ENCODE measurements around the gene TMEFF2.

- TF ChIP-seq CTCF (tag by site-specific recombination; IDR thresholded peaks at IDR 0.05) (no peak), ZNF157 (tag by site-specific recombination; IDR thresholded peaks at IDR 0.05) (no peak), ZNF202 (tag by site-specific recombination; IDR thresholded peaks at IDR 0.05; ENCODE audit: borderline replicate concordance) (no peak), ZFP41 (tag by site-specific recombination; IDR thresholded peaks at IDR 0.05; ENCODE audit: borderline replicate concordance) (no peak), ZNF488 (tag by site-specific recombination; IDR thresholded peaks at IDR 0.05) (no peak)
Observed at GRCh38 chr2:192166946-192167345, 27.8 kb downstream of the TMEFF2 start.

All from HEK293 (cell line).